Measurements from ENCODE around the gene ADORA2B.

DNA sequence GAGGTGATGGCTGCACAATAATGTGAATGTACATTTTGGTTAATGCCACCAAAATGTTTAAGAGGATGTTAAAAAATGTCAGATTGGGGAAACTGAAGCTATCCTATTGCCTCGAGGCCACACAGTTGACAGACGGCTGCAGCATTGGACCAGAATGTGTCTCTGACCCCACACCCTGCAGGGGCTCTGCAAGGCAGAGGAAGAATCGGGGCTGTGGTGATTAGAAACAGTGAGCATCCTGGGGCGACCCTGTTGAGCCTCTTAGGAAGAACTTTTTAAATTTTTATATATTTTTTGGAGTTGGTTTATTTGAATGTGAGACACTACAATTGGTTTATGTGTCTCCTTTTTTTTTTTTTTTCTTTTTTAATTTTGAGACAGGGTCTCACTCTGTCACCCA is 15.0 kb upstream of the ADORA2B start:
- TF ChIP-seq POLR2A (IDR thresholded peaks at IDR 0.05; ENCODE audit: low read depth, low read length) (no peak), MAFK (IDR thresholded peaks at IDR 0.05; ENCODE audit: low read depth, low read length) (no peak)
- TF ChIP-seq, protein P1, sequence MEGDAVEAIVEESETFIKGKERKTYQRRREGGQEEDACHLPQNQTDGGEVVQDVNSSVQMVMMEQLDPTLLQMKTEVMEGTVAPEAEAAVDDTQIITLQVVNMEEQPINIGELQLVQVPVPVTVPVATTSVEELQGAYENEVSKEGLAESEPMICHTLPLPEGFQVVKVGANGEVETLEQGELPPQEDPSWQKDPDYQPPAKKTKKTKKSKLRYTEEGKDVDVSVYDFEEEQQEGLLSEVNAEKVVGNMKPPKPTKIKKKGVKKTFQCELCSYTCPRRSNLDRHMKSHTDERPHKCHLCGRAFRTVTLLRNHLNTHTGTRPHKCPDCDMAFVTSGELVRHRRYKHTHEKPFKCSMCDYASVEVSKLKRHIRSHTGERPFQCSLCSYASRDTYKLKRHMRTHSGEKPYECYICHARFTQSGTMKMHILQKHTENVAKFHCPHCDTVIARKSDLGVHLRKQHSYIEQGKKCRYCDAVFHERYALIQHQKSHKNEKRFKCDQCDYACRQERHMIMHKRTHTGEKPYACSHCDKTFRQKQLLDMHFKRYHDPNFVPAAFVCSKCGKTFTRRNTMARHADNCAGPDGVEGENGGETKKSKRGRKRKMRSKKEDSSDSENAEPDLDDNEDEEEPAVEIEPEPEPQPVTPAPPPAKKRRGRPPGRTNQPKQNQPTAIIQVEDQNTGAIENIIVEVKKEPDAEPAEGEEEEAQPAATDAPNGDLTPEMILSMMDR (conservative IDR thresholded peaks at IDR 0.05; ENCODE audit: low read depth, low read length) = no peak

All from IMR-90 (cell line).